ENCODE data around the gene GRM8. TPM values are rescaled to one million over a fixed set of nuclear protein-coding genes. Genes with fewer than 3 reads are reported as not detected.

GRM8 gene
- total RNA-seq, 1 donor from 2014 or later = not detected

DNA sequence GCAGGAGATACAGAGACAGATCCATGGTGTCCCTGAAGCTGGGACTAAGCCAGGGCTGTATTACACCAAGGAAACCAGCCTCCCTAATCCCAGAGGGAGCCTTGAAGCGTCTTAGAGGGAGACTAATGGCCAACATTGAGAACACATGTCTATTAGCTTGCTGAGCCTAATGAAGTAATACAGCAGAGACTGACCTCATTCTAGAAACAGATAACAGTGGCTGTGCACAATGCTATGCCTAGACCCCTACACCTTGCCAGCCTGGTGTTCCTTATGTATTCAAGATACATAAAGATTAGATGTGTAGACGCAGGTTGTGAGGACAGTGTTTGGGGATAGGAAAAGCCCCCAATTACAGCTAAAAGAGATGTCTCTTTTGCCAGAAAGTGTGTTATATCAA lies 19.1 kb downstream of the GRM8 start:
- no peak for DNase-seq (ENCODE audit: extremely low read depth, low read depth, low spot score)

- no peak for DNase-seq (ENCODE audit: extremely low read depth, low read depth, low spot score)
Measured at GRCh38 chr7:127231415-127231814, 21.3 kb downstream of the GRM8 start.

DNA sequence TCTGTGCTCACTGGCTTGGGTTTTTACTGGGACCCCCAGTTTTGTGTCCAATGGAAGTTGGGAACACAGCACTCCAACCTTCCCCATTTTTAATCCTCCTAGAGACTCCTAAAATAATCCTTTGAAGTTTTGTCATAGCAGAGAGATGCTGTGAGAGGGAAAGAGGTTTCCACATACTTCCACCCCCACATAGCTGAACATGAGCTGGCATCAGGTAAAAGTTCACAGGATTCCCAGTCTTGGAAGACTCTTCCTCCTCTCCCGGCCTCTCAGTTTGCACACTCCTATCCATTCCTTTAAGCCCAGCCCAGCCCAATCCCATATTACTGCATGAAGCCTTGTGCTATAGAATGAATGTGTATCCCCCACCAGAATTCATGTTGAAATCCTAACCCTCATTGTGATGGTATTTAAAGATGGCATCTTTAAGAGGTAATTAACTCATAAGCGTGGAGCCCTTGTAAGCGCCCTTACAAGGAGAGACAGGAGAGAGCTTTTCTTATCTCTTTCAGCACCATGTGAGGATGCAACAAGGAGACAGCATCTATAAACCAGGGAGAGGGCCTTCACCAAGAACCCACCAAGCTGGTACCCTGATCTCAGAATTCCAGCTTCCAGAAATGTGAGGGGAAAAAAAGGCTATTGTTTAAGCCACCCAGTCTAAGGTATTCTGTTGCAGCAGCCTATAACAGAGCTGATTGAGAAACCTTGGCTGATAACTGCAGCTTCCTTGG lies 22.4 kb downstream of the GRM8 start:
- no peak for DNase-seq (ENCODE audit: extremely low read depth, low read depth, low spot score)

DNA sequence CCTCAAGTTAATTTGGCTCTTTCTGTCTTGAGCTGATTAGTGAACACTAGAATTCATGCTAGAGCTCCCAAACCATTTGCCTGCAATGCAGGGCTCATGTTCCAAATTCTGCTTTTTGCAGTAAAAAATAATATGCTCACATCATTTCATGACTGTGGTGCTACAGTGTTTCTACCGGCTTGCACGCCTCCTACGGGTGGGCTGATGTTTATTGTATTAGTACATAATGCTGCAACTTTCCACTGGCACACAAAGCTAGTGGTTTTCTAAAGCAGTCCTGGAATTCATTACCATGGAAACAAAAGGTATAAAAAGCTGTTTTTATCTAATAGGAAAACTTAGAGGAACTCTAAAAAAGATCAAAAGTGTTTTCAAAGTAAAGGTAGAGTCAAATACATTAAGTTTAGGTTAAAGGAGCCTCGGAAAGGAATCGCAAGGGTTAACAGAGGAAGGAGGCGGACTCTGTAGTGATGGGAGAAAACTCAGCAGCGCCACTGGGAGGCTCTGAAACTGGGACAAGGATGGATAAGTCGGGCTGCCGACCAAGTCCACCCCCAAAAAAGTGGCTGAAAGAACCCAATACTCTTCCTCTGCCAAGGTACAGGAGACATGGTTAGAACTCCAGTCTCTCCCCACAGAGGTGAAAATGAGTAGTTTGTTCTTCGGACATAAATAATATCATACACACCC lies 25.9 kb downstream of the GRM8 start:
- no peak for DNase-seq (ENCODE audit: extremely low read depth, low read depth, low spot score)

DNA sequence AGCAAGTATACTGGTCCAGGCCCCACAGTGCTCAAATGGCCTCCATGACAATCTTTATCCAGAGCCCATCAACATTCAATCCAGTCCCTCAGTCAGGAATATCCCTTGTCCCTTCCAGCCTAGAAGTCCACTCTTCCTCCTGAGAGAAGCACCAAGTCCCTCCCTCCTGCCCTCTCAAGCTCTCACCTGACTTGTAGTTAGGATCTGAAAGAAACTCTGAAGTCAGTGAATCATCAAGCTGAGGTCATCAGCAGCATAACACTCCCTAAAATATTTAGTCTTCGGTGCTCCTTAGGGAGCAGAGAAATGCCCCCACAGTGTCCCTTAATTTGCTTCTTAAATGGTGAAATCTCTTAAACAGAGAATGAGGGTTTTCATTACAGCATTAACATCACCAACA lies 31.0 kb downstream of the GRM8 start:
- DNase-seq (ENCODE audit: extremely low read depth, low read depth, low spot score) = no peak

DNA sequence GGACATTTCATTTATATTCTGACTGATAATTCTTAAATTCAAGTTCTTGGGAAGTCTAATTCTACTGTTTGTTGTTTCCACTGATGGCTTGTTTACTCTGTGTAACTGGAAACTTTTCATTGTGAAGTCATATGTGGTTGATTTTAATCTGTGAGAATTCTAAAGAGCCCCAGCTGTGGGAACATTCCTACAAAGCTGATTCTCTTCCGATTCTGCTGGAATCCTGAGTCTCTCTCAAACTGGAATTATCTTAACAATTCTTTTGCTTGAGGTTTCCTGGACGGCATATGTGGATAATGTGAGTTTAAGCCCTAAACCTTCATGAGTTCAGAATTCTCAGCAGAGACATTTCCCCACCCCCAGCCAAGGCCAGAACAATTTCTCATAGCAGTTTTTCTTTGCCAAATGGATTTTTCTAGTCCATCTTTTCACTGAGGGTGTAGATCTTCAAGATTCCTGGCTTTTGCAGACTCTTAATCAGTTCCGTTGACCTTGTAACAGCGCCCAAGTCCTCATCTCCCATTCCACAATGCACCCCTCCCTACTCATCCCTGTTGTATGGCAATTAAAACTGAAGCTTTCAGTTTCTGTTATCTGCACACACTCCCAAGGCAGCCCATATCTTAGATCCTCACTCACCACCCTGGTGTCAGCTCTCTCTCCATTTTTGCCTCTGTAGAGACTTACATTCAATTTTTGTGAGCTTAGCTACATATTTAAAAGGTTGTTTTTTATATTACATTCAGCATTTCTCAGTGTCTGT lies 37.6 kb downstream of the GRM8 start:
- no peak for DNase-seq (ENCODE audit: extremely low read depth, low read depth, low spot score)

- no peak for DNase-seq (ENCODE audit: extremely low read depth, low read depth, low spot score)
Measured at GRCh38 chr7:127209886-127210285, 42.9 kb downstream of the GRM8 start.

DNA sequence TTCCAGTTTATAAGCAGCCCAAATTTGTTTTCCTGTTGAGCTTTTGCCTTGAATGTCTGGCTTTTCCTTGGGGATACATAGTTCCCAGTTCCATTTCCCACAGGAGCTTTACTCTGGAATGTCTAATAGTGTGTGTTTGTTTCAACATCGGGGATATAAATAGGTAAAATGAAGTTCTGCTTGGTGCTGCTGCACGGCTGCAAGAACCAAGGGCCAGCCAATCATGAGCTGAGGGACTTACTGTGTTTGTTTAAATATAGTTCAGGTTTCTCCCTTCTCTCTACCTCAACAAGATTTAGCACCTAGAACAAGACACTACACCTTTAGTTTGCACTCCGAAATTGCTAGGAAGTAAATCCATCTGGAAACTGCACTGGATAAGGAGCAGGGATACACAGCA lies 43.9 kb downstream of the GRM8 start:
- no peak for DNase-seq (ENCODE audit: extremely low read depth, low read depth, low spot score)

DNA sequence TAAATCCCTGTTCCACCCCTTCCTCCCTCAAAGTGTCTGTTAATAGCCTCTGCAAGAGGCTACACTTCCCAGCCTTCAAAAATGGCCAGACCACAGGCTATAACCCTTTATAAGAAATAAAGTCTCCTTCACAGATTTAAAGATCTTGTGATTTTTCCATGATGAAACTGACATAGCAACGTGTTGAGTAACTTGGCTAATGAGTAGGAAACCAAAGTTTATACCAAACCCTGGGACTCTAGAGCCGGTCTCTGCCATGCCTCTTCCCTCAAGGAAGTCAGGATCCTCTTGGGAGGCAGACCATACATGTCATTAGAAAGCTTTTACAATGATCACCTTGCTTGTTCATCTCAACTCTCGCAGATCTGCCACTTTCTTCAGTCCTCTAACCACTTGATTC lies 44.4 kb downstream of the GRM8 start:
- DNase-seq (ENCODE audit: extremely low read depth, low read depth, low spot score) = no peak

- no peak for DNase-seq (ENCODE audit: extremely low read depth, low read depth, low spot score)
Measured at GRCh38 chr7:127207806-127208205, 44.9 kb downstream of the GRM8 start.

- no peak for DNase-seq (ENCODE audit: extremely low read depth, low read depth, low spot score)
Measured at GRCh38 chr7:127207230-127207629, 45.5 kb downstream of the GRM8 start.

- DNase-seq (ENCODE audit: extremely low read depth, low read depth, low spot score) = no peak
Measured at GRCh38 chr7:127194571-127194970, 58.2 kb downstream of the GRM8 start.

DNA sequence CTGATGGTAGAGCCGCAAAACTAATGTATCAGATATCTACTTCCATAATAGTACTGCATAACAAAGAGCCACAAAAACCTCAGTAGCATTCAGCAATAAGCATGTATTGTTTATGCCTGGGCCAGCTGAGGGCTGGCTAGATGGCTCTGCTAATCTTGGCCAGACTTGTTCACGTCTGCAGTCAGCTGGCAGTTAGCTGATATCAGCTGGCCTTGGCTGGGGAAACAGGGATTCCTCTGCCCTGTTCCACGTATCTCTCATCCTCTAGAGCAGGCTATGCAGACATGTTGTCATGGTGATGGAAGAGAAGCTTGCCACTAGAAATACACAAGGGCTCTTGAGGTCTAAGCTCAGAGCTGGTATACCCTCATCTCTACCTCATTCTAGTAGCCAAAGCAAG lies 62.9 kb downstream of the GRM8 start:
- DNase-seq (ENCODE audit: extremely low read depth, low read depth, low spot score) = no peak

GRCh38 chr7:127189074-127189473 lies 63.7 kb downstream of the GRM8 start:
- no peak for DNase-seq (ENCODE audit: extremely low read depth, low read depth, low spot score)

DNA sequence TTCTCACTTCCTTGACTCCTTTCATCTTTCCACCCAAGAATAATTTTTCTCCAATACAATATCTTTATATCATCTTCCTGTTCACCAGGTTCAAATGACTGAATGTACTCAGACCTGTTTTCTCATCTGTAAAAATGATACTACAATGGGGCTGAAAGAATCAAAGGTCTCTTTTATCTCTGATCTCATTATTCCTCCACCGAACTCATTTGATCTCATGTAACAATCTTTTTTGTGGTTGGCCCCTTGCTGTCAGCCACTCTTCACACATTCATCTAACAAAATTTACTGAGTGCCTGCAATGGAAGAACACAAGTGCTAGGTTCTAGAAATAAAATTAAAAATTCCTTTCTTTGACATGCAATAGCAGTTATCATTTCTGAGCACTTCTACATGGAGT lies 65.0 kb downstream of the GRM8 start:
- DNase-seq (ENCODE audit: extremely low read depth, low read depth, low spot score) = no peak

- DNase-seq (ENCODE audit: extremely low read depth, low read depth, low spot score) = no peak
Measured at GRCh38 chr7:127186686-127187085, 66.1 kb downstream of the GRM8 start.

DNA sequence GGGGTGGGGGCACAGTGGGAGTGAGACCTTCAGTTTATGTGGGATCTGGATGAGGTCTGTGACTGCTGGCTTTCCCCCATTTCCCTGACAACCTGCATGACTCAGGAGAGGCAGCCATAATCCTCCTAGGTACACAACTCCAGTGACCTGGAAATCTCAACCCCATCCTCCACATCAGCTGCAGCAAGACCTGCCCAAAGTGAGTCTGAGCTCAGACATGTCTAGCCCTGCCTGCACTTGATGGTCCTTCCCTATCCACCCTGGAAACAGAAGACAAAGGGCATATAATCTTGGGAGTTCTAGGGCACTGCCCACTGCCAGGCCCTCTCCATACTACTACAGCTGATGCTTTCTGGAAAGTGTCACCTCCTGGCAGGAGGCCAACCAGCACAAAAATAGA lies 75.6 kb downstream of the GRM8 start:
- DNase-seq (ENCODE audit: extremely low read depth, low read depth, low spot score) = no peak

DNA sequence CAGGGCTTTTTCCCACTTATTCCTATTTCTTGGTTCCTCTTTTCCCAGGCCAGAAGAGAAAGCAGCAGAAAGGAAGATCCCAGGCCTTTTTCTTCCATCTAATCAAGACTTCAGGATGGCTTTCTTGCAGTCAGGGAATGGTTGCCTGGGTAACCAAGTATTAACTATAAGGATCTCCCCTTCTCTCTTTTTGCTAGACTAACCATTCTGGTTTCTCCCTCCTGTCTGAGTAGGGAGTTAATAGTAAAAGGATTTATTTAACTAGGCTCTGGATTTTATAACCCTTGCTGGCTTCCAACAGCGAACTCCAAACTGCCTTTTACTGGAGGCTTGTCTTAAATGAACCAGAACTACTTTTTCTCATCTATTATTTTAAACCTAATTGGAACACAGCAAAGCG lies 90.4 kb downstream of the GRM8 start:
- DNase-seq (ENCODE audit: extremely low read depth, low read depth, low spot score) = no peak

- DNase-seq (ENCODE audit: extremely low read depth, low read depth, low spot score) = no peak
Measured at GRCh38 chr7:127158659-127159058, 94.1 kb downstream of the GRM8 start.

DNA sequence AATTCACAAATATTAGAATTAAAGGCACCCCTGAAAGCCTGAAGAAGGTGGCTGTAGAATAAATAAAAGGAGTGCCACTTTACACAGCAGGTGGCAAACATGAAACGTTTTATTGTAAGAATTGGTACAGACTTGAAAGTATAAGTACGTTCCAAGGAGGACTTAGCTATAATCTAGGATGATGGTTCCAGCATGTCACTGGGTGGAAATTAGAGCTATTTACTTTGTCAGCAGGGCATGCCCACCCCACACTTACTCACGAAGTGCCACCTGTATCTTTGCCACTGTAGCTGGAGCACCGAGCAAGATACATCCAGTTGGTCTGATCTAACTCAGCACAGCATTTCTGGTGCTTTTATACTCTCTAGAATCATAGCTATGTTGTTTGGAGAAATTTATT lies 97.8 kb downstream of the GRM8 start:
- DNase-seq (ENCODE audit: extremely low read depth, low read depth, low spot score) = no peak

- no peak for DNase-seq (ENCODE audit: extremely low read depth, low read depth, low spot score)
Measured at GRCh38 chr7:127154101-127154500, 98.6 kb downstream of the GRM8 start.

GRCh38 chr7:127153315-127153714 lies 99.4 kb downstream of the GRM8 start:
- DNase-seq (ENCODE audit: extremely low read depth, low read depth, low spot score) = no peak

Data from glomerular endothelial cell (primary cell).